HepG2 (cell line): ENCODE results near the gene DGCR8. TPM values are rescaled to one million over a fixed set of nuclear protein-coding genes. Genes with fewer than 3 reads are reported as not detected.

Experiments
- ATF7-NPFF ChIP-seq: sonication (generic); formaldehyde crosslinking; IDR thresholded peaks from 2 replicates; pipeline ENCODE4 v1.8.1; 2023; ENCODE audit warnings: mild to moderate bottlenecking, low read depth, missing genetic modification reagents, moderate library complexity
- IKZF5 ChIP-seq: IDR thresholded peaks from 2 replicates; pipeline ENCODE4 v1.6.1; 2018; ENCODE audit warnings: missing genetic modification reagents, mild to moderate bottlenecking, missing compliant biosample characterization
- IRF9 ChIP-seq: sonication (generic); formaldehyde crosslinking; IDR thresholded peaks from 2 replicates; pipeline ENCODE4 v1.8.0; 2022; ENCODE audit warnings: missing genetic modification reagents, mild to moderate bottlenecking, borderline replicate concordance
- KDM2A ChIP-seq: sonication (generic); formaldehyde crosslinking; IDR thresholded peaks from 2 replicates; pipeline ENCODE4 v1.4.0; 2020; ENCODE audit warnings: low read depth, missing genetic modification reagents, borderline replicate concordance
- NFKBIZ ChIP-seq: IDR thresholded peaks from 2 replicates; pipeline ENCODE4 v1.6.1; 2018; ENCODE audit warnings: missing genetic modification reagents, missing compliant biosample characterization
- NFYC ChIP-seq: IDR thresholded peaks from 2 replicates; pipeline ENCODE4 v1.6.1; 2016; ENCODE audit warnings: missing genetic modification reagents, missing compliant biosample characterization
- RAD21 ChIP-seq: fragments of 450-650 bp; formaldehyde crosslinking; IDR thresholded peaks from 2 replicates; pipeline ENCODE4 v1.5.0; 2020; ENCODE audit warnings: mild to moderate bottlenecking
- SAP130 ChIP-seq: IDR thresholded peaks from 2 replicates; pipeline ENCODE4 v1.6.1; 2016; ENCODE audit warnings: low read depth
- SIN3A ChIP-seq: IDR thresholded peaks from 2 replicates; pipeline ENCODE4 v1.6.1; 2011; ENCODE audit warnings: low read depth, mild to moderate bottlenecking, control low read depth, low read length, borderline replicate concordance
- SP5 ChIP-seq: IDR thresholded peaks from 2 replicates; pipeline ENCODE4 v1.6.1; 2016; ENCODE audit warnings: low read depth, borderline replicate concordance
- ZBTB34 ChIP-seq: sonication (generic); formaldehyde crosslinking; IDR thresholded peaks from 2 replicates; pipeline ENCODE4 v1.8.0; 2022; ENCODE audit warnings: mild to moderate bottlenecking, missing genetic modification reagents
- ZFP91 ChIP-seq: sonication (generic); formaldehyde crosslinking; IDR thresholded peaks from 2 replicates; pipeline ENCODE4 v1.9.0; 2022; ENCODE audit warnings: missing genetic modification reagents, mild to moderate bottlenecking, borderline replicate concordance
- ZFX ChIP-seq: sonication (generic); formaldehyde crosslinking; IDR thresholded peaks from 2 replicates; pipeline ENCODE4 v1.4.0; 2020; ENCODE audit warnings: mild to moderate bottlenecking, low read depth, missing genetic modification reagents, moderate library complexity
- ZNF34 ChIP-seq: sonication (generic); formaldehyde crosslinking; IDR thresholded peaks from 2 replicates; pipeline ENCODE4 v1.4.0; 2020; ENCODE audit warnings: mild to moderate bottlenecking, missing genetic modification reagents, borderline replicate concordance
- ZNF687 ChIP-seq: sonication (generic); formaldehyde crosslinking; IDR thresholded peaks from 2 replicates; pipeline ENCODE4 v1.5.1; 2020; ENCODE audit warnings: mild to moderate bottlenecking, missing genetic modification reagents, moderate library complexity
- ZNF761 ChIP-seq: sonication (generic); formaldehyde crosslinking; conservative IDR thresholded peaks from 2 replicates; pipeline ENCODE4 v1.4.0; 2020; ENCODE audit warnings: mild to moderate bottlenecking, missing genetic modification reagents
- ZNF788 ChIP-seq: sonication (generic); formaldehyde crosslinking; IDR thresholded peaks from 2 replicates; pipeline ENCODE4 v1.5.0; 2020; ENCODE audit warnings: mild to moderate bottlenecking, missing genetic modification reagents, borderline replicate concordance
- ZNF883 ChIP-seq: sonication (generic); formaldehyde crosslinking; IDR thresholded peaks from 2 replicates; pipeline ENCODE4 v1.5.1; 2020; ENCODE audit warnings: mild to moderate bottlenecking, missing genetic modification reagents; ENCODE audit errors: not compliant biosample characterization
- polyA plus RNA-seq, 8 experiments: library from polyadenylated mRNA; depleted of rRNA in 3 of 8; stranded (reverse) in 7 of 8; unstranded in 1 of 8; fragments of >200 nt; fragmentation: Illumina TruSeq in 4 of 8; extraction: Trizol in 4 of 8; gene quantifications; 2 replicates each; pipeline versions ENCODE4 v1.2.1 to v1.2.3, GENCODE V29; 2011 to 2016; ENCODE audit warnings: low read depth in 4 of 8, missing spikeins in 1 of 8, mixed read lengths in 1 of 8; ENCODE audit not compliant: insufficient read depth in 1 of 8
- total RNA-seq, 5 experiments: library from RNA; depleted of rRNA; stranded (reverse); fragments of >200 nt; fragmentation: Illumina TruSeq; extraction: Trizol; gene quantifications; 2 replicates each; pipeline ENCODE4 v1.2.3, GENCODE V29; 2016; ENCODE audit warnings: low read depth in 1 of 5

The DGCR8 gene
- total and polyA plus RNA-seq, 2 of the 13 experiments (the other 11 are each of a cell fraction or from before 2014, with no cell fraction given): 10.2 to 23.2 TPM

GRCh38 chr22:20130731-20131596, 50.9 kb downstream of the DGCR8 start (continued):
- TF ChIP-seq ZFP91 (CRISPR knock-in tag): peak; percentile 37; the same call in 1 of the 2 replicates
- TF ChIP-seq ZNF883: peak; percentile 29
- TF ChIP-seq ATF7-NPFF (CRISPR knock-in tag): peak; percentile 59; the same call in 1 of the 2 replicates
- TF ChIP-seq NFKBIZ: 0 out of 2 replicates have a peak, but pooled peaks have one; percentile 26
- TF ChIP-seq KDM2A (CRISPR knock-in tag): peak; percentile 75
- TF ChIP-seq ZNF761: no peak
- TF ChIP-seq SIN3A: peak; percentile 32; the same call in 1 of the 2 replicates
- peak; percentile 19; the same call in 1 of the 2 replicates for TF ChIP-seq RAD21 (CRISPR knock-in tag)
- peak; percentile 68 for TF ChIP-seq NFYC (CRISPR knock-in tag)
- 0 out of 2 replicates have a peak, but pooled peaks have one; percentile 37 for TF ChIP-seq ZNF34 (CRISPR knock-in tag)
- TF ChIP-seq ZNF687 (CRISPR knock-in tag): peak; percentile 57
- TF ChIP-seq SAP130 (CRISPR knock-in tag): peak; percentile 58; the same call in 1 of the 2 replicates
- peak; percentile 25; the same call in 1 of the 2 replicates for TF ChIP-seq ZNF788
- peak; percentile 75; the same call in 1 of the 2 replicates for TF ChIP-seq SP5 (CRISPR knock-in tag)
- TF ChIP-seq ZBTB34: no peak
- peak; percentile 71 for TF ChIP-seq ZFX (CRISPR knock-in tag)
- peak; percentile 24; the same call in 1 of the 2 replicates for TF ChIP-seq IRF9 (CRISPR knock-in tag)
- 0 out of 2 replicates have a peak, but pooled peaks have one; percentile 3 for TF ChIP-seq IKZF5 (CRISPR knock-in tag)
